ENCODE measurements around the gene PLXNB1.
"Not testable (repeated sequence)": the region's sequence is repeated elsewhere in the genome, so short reads cannot be mapped to it uniquely, and the experiment has no call there.

PLXNB1 gene

DNA sequence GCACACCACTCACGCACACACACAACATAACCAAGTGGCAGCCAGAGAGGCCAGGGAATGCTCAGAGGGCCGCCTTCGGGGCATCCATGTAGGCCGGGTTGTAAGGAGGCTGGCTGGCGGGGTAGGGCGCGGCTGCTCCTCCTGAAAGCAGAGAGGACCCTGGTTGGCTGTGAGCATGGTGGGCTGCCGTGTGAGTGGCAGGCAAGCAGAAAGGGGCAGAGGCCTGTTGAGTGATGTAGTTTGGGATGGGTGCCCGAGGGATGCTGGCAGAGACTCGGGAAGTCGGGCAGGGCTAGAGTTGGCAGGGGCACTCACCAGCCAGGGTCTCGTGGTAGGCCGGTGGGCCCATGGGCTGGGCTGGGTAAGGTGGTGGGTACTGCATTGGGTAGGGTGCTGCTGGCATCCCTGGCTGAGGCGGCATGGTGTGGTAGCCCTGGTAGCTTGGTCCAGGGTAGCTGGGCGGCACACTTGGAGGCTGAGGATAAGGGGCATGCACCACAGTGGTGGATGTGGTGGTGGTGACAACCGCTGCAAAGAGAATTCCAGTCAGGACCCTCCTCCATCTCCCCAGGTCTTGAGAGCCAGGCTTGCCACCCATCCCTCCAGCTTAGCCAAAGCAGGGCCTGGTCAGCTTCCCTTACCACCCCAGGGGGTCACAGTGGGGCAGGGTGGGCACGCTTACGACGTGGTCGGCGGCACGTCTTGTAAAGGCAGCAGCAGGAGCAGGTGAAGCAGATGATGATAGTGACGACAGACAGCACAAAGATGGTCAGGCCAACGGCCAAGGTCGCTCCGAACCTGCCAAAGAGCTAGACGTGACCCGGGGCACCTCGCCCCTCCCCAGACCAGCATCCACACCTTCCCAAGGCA lies 39.4 kb upstream of the PLXNB1 start:
- ATAC-seq, result no peak
- H3K9me3 Mint-ChIP-seq, result no peaks in the 10 kb centered on the region
- DNase-seq, result no peak
- H3K4me3 Mint-ChIP-seq, result peak overlapping the region; percentile 35
- H3K36me3 Mint-ChIP-seq (ENCODE audit: low read depth), result peaks cover 31% of the 10 kb centered on the region
- no peaks in the 10 kb centered on the region for H3K27me3 Mint-ChIP-seq
- peak overlapping the region; percentile 80 for H3K27ac Mint-ChIP-seq
- peaks cover 65% of the 10 kb centered on the region for H3K4me1 Mint-ChIP-seq

DNA sequence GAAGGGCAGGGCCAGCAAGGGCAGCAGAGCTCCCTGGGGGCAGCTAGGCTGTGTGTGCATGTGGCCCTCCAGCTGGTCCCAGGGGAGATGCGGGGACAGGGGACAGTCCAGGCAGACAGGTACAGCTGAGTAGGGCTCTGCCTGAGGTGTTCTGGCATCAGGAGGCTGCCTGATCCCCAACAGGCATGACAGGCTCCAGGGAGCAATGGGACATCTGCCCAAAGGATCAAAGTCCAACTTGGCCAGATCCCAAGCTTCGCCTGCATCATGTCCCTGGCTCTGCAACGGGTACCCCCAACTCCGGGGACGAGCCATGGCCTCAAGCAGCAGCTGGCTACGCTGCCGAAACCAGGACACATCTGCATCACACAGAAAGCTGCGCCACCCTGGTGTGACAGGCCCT lies 38.4 kb upstream of the PLXNB1 start:
- peak overlapping the region; percentile 92 for H3K4me3 Mint-ChIP-seq
- H3K9me3 Mint-ChIP-seq, result no peaks in the 10 kb centered on the region
- peaks cover 31% of the 10 kb centered on the region for H3K36me3 Mint-ChIP-seq (ENCODE audit: low read depth)
- DNase-seq (no peak), ATAC-seq (no peak)
- H3K27me3 Mint-ChIP-seq, result no peaks in the 10 kb centered on the region
- peak overlapping the region; percentile 97 for H3K27ac Mint-ChIP-seq
- H3K4me1 Mint-ChIP-seq, result peaks cover 59% of the 10 kb centered on the region

- Mint-ChIP-seq H3K4me1 (peaks cover 53% of the 10 kb centered on the region), H3K27me3 (no peaks in the 10 kb centered on the region), H3K36me3 (ENCODE audit: low read depth) (peaks cover 30% of the 10 kb centered on the region), H3K9me3 (no peaks in the 10 kb centered on the region), H3K27ac (peak overlapping the region; percentile 97), H3K4me3 (peak overlapping the region; percentile 92)
- ATAC-seq, result no peak
- DNase-seq, result no peak
Measured at GRCh38 chr3:48467473-48468267, 37.8 kb upstream of the PLXNB1 start.

DNA sequence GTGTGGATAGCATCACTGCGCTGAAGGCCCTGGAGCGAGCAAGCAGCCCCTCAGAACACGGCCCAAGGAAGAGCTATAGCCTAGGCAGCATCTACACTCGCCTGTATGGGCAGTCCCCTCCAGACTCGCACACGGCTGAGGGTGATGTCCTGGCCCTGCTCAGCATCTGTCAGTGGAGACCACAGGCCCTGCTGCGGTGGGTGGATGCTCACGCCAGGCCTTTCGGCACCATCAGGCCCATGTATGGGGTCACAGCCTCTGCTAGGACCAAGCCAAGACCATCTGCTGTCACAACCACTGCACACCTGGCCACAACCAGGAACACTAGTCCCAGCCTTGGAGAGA lies 37.2 kb upstream of the PLXNB1 start:
- Mint-ChIP-seq H3K4me3 (peak overlapping the region; percentile 92), H3K27ac (peak overlapping the region; percentile 97), H3K9me3 (no peaks in the 10 kb centered on the region), H3K4me1 (peaks cover 49% of the 10 kb centered on the region), H3K27me3 (no peaks in the 10 kb centered on the region), H3K36me3 (ENCODE audit: low read depth) (peaks cover 30% of the 10 kb centered on the region)
- no peak for ATAC-seq
- DNase-seq, result no peak

- Mint-ChIP-seq H3K9me3 (no peaks in the 10 kb centered on the region), H3K36me3 (ENCODE audit: low read depth) (peaks cover 30% of the 10 kb centered on the region), H3K27ac (peak overlapping the region; percentile 97), H3K4me3 (peak overlapping the region; percentile 92), H3K4me1 (peaks cover 49% of the 10 kb centered on the region), H3K27me3 (no peaks in the 10 kb centered on the region)
- peak; percentile 33 for ATAC-seq
- DNase-seq, result no peak
Measured at GRCh38 chr3:48466386-48467109, 36.7 kb upstream of the PLXNB1 start.

GRCh38 chr3:48465531-48466378 lies 35.9 kb upstream of the PLXNB1 start:
- H3K4me1 Mint-ChIP-seq, result peaks cover 49% of the 10 kb centered on the region
- H3K27ac Mint-ChIP-seq, result peak overlapping the region; percentile 97
- H3K9me3 Mint-ChIP-seq, result no peaks in the 10 kb centered on the region
- peaks cover 36% of the 10 kb centered on the region for H3K36me3 Mint-ChIP-seq (ENCODE audit: low read depth)
- DNase-seq (peak; percentile 84), ATAC-seq (peak; percentile 90)
- H3K27me3 Mint-ChIP-seq, result no peaks in the 10 kb centered on the region
- H3K4me3 Mint-ChIP-seq, result peak overlapping the region; percentile 92

GRCh38 chr3:48465237-48465530 lies 35.3 kb upstream of the PLXNB1 start:
- Mint-ChIP-seq H3K36me3 (ENCODE audit: low read depth) (peaks cover 38% of the 10 kb centered on the region), H3K4me3 (peak overlapping the region; percentile 92), H3K27me3 (no peaks in the 10 kb centered on the region), H3K4me1 (peaks cover 46% of the 10 kb centered on the region), H3K9me3 (no peaks in the 10 kb centered on the region), H3K27ac (peak overlapping the region; percentile 97)
- ATAC-seq (no peak), DNase-seq (no peak)

DNA sequence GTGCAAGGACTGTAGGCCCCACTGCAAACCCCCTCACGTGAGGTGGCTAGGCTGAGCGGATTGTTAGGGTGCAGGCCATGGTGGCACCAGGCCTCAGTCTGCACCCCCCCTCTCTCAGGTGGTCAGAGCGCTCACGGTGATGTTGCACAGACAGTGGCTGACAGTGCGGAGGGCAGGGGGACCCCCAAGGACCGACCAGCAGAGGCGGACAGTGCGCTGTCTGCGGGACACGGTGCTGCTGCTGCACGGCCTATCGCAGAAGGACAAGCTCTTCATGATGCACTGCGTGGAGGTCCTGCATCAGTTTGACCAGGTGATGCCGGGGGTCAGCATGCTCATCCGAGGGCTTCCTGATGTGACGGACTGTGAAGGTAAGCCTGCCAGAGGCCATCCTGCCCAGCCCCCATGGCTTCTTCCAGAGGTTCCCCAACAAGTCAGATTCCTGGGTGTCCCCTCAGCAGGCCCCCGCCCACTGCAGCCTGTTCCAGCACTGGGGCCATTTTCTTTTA lies 34.9 kb upstream of the PLXNB1 start:
- Mint-ChIP-seq H3K4me1 (peaks cover 42% of the 10 kb centered on the region), H3K4me3 (no peak overlapping the region), H3K27me3 (no peaks in the 10 kb centered on the region), H3K27ac (peak overlapping the region; percentile 97), H3K9me3 (no peaks in the 10 kb centered on the region), H3K36me3 (ENCODE audit: low read depth) (peaks cover 40% of the 10 kb centered on the region)
- DNase-seq (no peak), ATAC-seq (no peak)

DNA sequence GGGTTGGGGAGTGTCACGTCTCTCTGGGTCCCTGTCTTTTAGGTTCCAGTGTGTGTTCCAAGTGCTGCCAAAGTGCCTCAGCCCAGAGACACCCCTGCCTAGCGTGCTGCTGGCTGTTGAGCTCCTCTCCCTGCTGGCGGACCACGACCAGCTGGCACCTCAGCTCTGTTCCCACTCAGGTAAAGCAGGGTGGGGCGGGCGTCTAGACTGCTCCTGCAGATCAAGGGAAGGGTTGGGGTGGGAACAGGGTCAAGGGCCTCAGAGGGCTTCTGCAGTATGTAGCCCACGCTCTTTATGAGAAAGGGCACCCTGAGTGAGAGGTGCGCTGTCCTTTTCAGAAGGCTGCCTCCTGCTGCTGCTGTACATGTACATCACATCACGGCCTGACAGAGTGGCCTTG lies 33.8 kb upstream of the PLXNB1 start:
- ATAC-seq (no peak), DNase-seq (no peak)
- H3K36me3 Mint-ChIP-seq (ENCODE audit: low read depth), result peaks cover 35% of the 10 kb centered on the region
- no peak overlapping the region for H3K4me3 Mint-ChIP-seq
- H3K4me1 Mint-ChIP-seq, result peaks cover 32% of the 10 kb centered on the region
- no peak overlapping the region for H3K27ac Mint-ChIP-seq
- H3K27me3 Mint-ChIP-seq, result no peaks in the 10 kb centered on the region
- H3K9me3 Mint-ChIP-seq, result no peaks in the 10 kb centered on the region

GRCh38 chr3:48461767-48462166 lies 31.9 kb upstream of the PLXNB1 start:
- H3K9me3 Mint-ChIP-seq, result not testable (repeated sequence)

DNA sequence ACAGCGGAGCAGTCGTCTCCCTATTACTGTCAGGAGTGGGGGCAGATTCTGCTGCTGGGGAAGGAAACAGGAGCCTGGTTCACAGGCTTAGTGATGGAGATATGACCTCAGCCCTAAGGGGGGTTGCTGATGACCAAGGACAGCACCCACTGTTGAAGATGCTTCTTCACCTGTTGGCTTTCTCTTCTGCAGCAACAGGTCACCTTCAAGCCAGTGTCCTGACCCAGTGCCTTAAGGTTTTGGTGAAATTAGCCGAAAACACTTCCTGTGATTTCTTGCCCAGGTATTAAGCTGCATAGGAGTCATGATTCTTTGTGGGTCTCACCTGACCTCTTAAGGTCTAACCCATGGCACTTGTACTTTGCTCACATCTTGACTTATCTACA lies 30.6 kb upstream of the PLXNB1 start:
- H3K36me3 Mint-ChIP-seq (ENCODE audit: low read depth), result peaks cover 24% of the 10 kb centered on the region
- ATAC-seq (no peak), DNase-seq (no peak)
- H3K4me1 Mint-ChIP-seq, result peaks cover 7% of the 10 kb centered on the region
- H3K9me3 Mint-ChIP-seq, result no peaks in the 10 kb centered on the region
- no peaks in the 10 kb centered on the region for H3K27me3 Mint-ChIP-seq
- H3K27ac Mint-ChIP-seq, result no peak overlapping the region
- no peak overlapping the region for H3K4me3 Mint-ChIP-seq

More at GRCh38 chr3:48461767-48462166, 31.9 kb upstream of the PLXNB1 start:
- Mint-ChIP-seq H3K4me1 (peaks cover 13% of the 10 kb centered on the region), H3K36me3 (ENCODE audit: low read depth) (peaks cover 24% of the 10 kb centered on the region)
- ATAC-seq, H3K4me3 Mint-ChIP-seq, H3K27ac Mint-ChIP-seq, DNase-seq, H3K27me3 Mint-ChIP-seq: not testable (repeated sequence)

DNA sequence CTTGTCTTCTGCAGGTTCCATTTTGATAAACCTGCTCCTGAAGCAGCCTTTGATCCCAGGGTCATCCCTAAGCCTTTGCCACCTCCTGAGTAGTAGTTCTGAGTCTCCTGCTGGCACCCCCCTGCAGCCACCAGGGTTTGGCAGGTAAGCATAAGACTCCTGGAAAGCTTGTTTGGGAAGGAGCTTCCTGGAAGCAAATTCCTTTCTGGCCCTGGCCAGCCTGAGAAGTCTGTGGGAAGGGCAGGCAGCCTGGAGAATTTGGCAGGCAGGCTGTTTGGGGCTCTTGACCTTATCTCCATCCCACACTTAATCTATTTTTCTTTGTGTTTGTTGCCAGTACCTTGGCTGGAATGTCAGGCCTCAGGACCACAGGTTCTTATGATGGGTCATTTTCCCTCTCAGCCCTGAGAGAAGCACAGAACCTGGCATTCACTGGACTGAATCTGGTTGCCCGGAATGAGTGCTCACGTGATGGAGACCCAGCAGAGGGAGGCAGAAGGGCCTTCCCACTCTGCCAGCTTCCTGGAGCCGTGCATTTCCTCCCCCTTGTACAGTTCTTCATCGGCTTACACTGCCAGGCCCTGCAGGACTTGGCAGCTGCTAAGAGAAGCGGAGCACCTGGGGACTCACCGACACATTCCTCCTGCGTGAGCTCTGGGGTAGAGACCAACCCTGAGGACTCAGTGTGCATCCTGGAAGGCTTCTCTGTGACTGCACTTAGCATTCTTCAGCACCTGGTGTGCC lies 30.1 kb upstream of the PLXNB1 start:
- H3K36me3 Mint-ChIP-seq (ENCODE audit: low read depth), result peaks cover 26% of the 10 kb centered on the region

GRCh38 chr3:48459331-48459730 lies 29.4 kb upstream of the PLXNB1 start:
- Mint-ChIP-seq H3K36me3 (ENCODE audit: low read depth) (peaks cover 31% of the 10 kb centered on the region), H3K27ac (no peak overlapping the region), H3K9me3 (no peaks in the 10 kb centered on the region), H3K4me1 (peaks cover 5% of the 10 kb centered on the region), H3K27me3 (no peaks in the 10 kb centered on the region), H3K4me3 (no peak overlapping the region)
- ATAC-seq (no peak), DNase-seq (no peak)

More for the DNA sequence above, 30.1 kb upstream of the PLXNB1 start:
- Mint-ChIP-seq H3K27ac (no peak overlapping the region), H3K4me3 (no peak overlapping the region), H3K4me1 (peaks cover 5% of the 10 kb centered on the region), H3K27me3 (no peaks in the 10 kb centered on the region), H3K9me3 (no peaks in the 10 kb centered on the region)
- DNase-seq, result no peak
- no peak for ATAC-seq

Measured in activated naive CD8-positive, alpha-beta T cell treated with anti-CD3 and anti-CD28 coated beads, Interleukin-2, amount 50 U/mL, for 24 hours (primary cell).